ENCODE results near the gene JUP. TPM values are rescaled to one million over a fixed set of nuclear protein-coding genes. Genes with fewer than 3 reads are reported as not detected.
A peak's percentile ranks its signal among the peaks of the same experiment; 100 is the strongest.

JUP gene
- total and polyA plus RNA-seq, 2 of the 13 experiments (the other 11 are each of a cell fraction or from before 2014, with no cell fraction given), result 12.1 to 20.6 TPM

- TF ChIP-seq TRAFD1 (CRISPR knock-in tag; IDR thresholded peaks at IDR 0.05; ENCODE audit: borderline replicate concordance) (peak; percentile 7; the same call in 1 of the 2 replicates), ZNF503 (CRISPR knock-in tag; IDR thresholded peaks at IDR 0.05) (no peak; the same call in 1 of the 2 replicates), ZNF263 (CRISPR knock-in tag; IDR thresholded peaks at IDR 0.05) (peak; percentile 56), ZNF615 (CRISPR knock-in tag; IDR thresholded peaks at IDR 0.05; ENCODE audit: borderline replicate concordance) (no peak), ELF1 (CRISPR knock-in tag; IDR thresholded peaks at IDR 0.05) (peak; percentile 51; the same call in 1 of the 2 replicates), ZNF276 (CRISPR knock-in tag; IDR thresholded peaks at IDR 0.05; ENCODE audit: low read depth) (0 out of 2 replicates have a peak, but pooled peaks have one; percentile 14), YEATS4 (CRISPR knock-in tag; IDR thresholded peaks at IDR 0.05; ENCODE audit: borderline replicate concordance) (peak; percentile 57; the same call in 1 of the 2 replicates), FOSL1 (CRISPR knock-in tag; IDR thresholded peaks at IDR 0.05; ENCODE audit: borderline replicate concordance) (no peak), ZBTB20 (CRISPR knock-in tag; IDR thresholded peaks at IDR 0.05; ENCODE audit: borderline replicate concordance, low read depth) (peak; percentile 79; the same call in 1 of the 2 replicates), ZNF639 (CRISPR knock-in tag; conservative IDR thresholded peaks at IDR 0.05) (no peak), UBTF (CRISPR knock-in tag; IDR thresholded peaks at IDR 0.05) (no peak; the same call in 1 of the 2 replicates), ZNF878 (CRISPR knock-in tag; IDR thresholded peaks at IDR 0.05) (no peak), KDM4B (CRISPR knock-in tag; IDR thresholded peaks at IDR 0.05) (no peak), RARA (CRISPR knock-in tag; IDR thresholded peaks at IDR 0.05) (peak; percentile 87), HNRNPH1 (optimal IDR thresholded peaks at IDR 0.05; ENCODE audit: low read depth, low read length) (peak; percentile 46), TERF1 (CRISPR knock-in tag; IDR thresholded peaks at IDR 0.05) (no peak), NCOA5 (CRISPR knock-in tag; IDR thresholded peaks at IDR 0.05) (no peak), PAWR (CRISPR knock-in tag; IDR thresholded peaks at IDR 0.05; ENCODE audit: borderline replicate concordance) (0 out of 2 replicates have a peak, but pooled peaks have one; percentile 75), ZNF138 (CRISPR knock-in tag; IDR thresholded peaks at IDR 0.05; ENCODE audit: low read depth) (no peak)
Observed at GRCh38 chr17:41772586-41773189, 13.8 kb downstream of the JUP start (continued).
